HK-2 (cell line): ENCODE measurements around the gene SLAIN1.

Experiments used
- DNase-seq: peaks from one replicate; pipeline ENCODE4 v3.0.0-alpha.2; 2018; ENCODE audit not compliant: unreplicated experiment

The SLAIN1 gene

DNA sequence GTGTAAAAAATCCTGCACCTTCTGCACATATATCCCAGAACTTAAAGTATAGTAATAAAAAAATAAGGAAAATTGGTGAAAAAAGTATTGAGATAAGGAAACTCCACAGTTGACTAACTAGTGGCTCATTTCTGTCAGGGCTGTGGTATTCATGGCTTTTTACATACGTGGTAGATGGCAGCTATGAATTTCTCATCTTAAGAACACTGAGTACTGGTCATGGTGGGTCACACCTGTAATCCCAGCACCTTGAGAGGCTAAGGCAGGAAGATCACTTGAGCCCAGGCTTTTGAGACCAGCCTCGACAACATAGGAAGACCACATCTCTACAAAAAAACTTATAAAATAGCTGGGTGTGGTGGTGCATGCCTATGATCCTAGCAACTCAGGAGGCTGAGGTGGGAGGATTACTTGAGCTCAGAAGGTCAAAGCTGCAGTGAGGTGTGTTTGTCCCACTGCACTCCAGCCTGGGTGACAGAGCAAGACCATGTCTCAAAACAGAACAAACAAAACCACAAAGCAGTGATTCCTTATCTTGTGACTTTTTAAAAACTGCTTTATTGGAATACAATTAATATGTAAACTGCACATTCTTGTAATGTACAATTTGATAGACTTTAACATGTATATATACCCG is 16.8 kb downstream of the SLAIN1 start:
- DNase-seq, result no peak

DNA sequence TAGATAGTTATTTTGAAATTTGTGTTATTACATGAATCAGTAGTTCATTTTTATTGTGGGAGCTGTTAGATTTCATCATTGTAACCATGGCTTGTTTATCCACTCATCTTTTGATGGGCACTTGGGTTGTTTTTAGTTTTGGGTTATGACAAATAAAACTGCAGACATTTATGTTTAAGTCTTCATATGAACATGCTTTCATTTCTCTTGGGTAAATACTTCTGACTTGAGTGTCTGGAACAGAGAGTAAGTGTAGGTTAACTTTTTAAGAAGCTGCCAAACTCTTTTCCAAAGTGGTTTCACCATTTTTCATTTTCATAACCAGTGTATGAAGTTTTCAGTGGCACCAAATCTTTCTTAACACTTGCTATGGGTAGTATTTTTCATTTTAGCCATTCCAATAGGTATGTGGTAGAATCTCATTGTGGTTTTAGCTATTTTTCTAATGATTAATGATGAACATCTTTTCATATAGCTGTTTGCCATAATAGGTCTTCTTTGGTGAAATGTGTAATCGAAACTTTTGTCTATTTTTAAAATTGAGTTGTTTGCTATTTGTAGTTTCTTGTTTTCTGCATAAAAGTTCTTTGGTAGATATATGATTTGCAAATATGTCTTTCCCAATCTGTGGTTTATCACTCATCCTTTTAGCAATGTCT is 17.9 kb downstream of the SLAIN1 start:
- no peak for DNase-seq

DNA sequence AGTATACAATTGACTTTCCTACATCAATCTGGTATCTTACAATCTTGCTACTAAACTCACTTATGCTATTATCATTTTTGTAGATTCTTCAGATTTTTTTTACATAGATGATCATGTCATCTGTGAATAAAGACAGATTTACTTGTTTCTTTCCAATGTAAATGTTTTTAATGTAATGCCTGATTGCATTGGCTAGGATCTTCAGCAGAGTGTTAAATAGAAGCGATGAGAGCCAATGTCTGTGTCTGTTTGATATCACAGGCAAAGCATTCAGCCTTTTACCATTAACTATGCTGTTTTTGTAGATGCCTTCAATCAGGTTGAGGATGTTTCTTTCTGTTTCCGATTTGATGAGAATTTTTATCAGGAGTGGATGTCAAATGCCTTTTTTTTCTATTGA is 19.2 kb downstream of the SLAIN1 start:
- DNase-seq, result no peak

DNA sequence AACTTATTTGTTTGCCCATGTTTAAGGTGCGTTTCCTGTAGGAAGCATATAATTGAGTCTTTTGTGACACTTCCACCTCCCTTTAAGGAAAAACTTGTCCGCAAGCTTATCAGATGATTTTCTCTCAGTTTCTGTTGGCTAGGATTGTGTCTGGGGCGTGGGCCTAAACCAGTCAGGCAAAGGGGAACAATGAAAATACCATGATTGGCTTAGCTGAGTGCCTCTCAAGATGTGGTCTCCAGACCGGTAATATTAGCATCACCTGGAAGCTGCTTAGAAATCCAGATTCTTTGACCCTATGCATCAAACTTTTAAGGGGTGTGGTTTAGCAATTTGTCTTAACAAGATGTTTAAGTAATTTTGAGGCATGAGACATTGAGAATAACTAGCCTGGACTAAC is 20.0 kb downstream of the SLAIN1 start:
- no peak for DNase-seq

DNA sequence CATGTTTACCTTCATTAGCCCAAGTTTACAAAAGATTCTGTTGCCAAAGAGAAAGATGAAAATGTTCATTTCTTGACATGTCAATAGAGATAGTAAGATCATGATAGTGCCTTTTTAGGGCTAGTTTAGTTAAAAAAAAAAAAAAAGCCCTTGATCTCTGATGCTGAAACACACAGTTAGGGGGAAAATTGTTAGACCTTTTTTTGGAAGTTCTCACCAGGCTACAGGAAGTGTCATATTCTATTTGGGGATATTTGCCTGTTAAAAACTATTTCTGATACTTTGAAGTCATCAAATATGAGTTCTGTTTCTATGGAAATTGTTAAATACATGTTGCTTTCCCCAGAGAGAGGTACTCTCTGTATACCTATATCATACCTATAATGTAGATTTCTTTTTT is 21.6 kb downstream of the SLAIN1 start:
- DNase-seq, result no peak

DNA sequence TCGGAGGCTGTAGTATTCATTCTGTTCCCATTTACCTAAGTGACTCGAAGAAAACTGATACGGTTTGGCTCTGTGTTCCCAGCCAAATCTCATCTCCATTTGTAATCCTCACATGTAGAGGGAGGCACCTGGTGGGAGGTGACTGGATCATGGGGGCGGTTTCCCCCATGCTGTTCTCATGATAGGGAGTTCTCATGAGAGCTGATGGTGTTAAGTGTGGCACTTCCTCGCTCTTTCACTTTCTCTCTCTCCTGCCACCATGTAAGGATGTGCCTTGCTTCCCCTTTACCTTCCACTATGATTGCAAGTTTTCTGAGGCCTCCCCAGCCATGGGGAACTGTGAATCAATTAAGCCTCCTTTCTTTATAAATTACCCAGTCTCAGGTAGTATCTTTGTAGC is 23.5 kb downstream of the SLAIN1 start:
- no peak for DNase-seq

DNA sequence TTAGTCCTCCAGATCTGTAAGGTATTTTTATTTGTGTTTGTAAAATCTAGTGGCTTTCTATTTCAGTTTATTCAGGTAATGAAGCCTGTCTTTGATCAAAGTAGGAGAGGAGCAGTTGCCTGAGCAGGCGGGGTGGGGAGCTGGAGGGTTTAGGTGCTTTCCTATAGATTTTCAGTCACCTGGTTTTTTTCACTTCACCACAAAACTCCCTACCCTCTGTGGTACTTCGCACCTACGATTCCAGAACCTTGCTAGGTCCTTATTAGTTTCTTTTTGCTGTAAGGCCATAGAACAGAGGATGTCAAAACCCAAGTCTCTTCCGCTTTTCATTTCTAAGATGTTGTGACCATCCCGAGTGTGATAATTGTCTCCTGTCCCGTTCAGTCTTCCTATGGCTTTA is 26.6 kb downstream of the SLAIN1 start:
- no peak for DNase-seq

DNA sequence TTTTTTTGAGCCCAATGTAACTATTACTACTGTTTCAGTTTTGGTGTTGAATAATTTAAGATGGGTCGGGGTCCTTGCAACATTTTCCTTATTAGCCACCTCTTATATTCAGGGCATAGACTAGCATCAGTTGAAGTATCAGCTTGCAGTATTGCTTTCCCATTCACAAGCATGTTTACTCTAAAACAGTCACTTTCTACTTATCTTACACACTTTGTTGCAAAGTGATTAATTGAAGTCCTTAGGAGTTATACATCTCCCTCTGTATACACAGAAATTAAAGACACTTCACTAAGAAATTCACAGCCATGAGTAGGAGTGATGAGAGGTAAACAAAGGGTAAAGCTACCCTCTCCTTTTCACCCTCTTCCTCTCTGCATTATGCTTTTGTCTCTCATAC is 27.6 kb downstream of the SLAIN1 start:
- DNase-seq, result no peak

DNA sequence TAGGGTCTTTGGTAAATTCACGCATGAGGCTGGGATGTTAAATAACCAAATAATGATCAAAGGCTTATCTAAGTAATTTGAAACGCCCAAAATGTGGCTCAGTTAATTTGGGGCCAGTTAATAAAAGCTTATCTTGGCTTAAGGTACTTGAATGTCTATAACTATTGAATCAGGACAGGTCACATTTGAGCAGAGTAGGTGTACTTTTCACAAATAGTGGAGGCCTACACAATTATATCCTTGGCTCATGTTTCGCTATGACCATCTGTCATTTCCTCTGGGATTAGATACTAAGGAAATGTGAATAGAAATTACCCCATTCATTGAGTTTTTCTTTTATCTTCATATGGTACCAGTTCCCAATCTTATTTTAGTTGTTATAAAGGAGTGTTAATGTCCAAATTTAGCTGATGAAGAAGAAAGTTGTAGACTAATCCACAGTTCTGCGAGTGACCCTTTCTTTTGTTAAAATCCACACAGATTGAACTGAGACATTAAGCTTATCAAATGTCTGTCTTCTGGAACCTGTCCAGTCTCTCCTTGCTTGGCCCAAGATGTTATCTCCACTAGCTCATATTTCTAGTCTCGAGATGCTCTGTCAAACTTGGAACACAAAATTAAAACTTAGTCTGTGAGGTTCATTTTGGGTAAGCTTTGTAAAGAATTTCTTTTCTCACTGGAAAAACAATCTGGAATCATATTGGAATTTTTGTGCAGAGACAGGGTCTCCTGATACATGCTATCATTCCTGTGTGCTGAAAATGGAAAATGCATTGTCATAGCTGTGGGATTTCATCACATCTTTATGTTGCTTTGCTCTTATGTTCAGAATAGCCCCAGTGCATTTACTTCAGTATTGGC is 31.0 kb downstream of the SLAIN1 start:
- no peak for DNase-seq

DNA sequence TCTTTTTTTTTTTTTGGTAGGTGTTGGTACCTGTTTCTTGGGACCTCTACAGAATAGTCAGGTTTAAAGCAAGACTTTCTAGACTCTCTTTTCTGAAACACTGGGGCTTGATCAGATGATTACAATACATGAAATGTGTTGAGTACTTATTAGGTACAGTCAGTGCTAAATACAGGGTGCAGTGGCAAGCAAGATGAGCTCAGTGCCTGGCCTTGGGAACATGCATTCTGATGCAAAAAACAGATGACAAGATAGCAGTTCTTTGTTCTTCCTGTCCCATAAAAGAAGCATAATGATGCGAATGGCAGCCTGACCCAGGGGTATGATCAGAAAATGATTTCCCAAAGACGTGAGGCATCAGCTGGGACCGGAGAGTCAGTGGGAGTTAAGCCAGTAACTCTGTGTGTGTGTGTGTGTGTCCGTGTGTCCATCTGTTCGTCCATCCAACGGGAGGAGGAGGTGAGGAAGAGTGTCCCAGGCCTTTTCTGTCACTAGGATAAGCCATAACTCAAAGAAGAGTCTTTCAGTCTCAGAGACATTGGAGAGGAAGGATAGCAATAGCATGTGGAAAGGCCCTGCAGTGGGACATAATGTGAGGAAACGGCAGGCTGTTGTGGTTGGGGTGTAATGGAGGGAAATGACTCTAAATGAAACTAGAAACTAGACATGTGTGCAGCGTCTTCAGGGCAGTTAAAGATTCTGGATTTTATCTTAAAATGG is 32.2 kb downstream of the SLAIN1 start:
- no peak for DNase-seq

DNA sequence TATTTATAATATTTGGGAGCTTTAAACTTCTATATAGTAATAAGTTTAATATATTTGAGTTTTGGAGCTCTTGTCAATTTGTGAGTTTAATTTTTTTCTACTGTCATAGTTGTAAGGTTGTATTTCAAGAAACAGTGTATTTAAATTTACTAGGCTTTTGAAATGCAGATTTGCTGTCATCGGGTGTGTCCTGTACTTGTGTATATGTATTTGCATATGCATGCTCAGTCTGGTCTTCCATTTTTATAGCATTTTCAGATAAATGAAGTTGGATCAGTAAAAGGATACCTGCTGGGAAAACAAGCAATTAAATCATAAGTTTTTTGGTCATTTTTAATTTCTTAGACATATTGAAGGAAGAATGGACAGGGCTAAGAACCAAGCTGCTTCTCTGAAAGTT is 33.1 kb downstream of the SLAIN1 start:
- no peak for DNase-seq

DNA sequence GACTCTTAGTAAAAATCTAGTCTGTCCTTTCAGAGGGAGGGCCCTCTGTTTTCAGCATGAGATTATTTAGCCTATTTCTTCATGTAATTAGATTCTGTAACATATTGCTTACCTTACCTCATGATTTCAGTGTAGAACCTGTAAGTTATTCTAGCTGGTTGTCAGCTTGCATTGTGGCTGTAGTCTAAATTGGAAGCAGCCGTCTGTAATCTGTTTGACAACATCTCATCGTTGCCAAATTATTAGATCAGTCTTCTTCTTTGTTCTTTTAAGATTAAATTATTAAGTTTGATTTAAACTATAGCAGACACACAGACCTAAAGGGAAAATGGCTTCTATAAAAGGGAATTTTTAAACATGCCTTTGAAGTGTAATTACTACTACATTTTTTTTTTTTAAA is 34.8 kb downstream of the SLAIN1 start:
- no peak for DNase-seq

DNA sequence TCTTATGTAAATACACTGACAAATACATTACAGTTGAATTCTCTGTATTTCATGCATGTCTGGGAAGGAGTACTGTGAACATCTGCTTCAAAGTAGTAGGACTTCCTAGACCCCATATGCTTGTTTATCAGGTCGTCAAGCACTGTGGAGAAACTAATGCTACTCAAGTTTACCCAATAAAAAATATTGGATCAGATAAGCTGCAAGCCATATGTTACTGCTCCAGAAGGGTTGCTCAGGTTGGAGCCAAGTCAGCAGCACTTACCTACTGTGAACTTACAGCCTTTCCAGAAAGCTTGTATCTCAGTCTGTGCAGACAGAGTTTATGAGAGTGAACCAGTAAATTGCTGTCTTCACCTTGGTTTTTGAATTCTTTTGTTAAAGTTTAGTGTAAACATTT is 36.2 kb downstream of the SLAIN1 start:
- DNase-seq, result no peak

DNA sequence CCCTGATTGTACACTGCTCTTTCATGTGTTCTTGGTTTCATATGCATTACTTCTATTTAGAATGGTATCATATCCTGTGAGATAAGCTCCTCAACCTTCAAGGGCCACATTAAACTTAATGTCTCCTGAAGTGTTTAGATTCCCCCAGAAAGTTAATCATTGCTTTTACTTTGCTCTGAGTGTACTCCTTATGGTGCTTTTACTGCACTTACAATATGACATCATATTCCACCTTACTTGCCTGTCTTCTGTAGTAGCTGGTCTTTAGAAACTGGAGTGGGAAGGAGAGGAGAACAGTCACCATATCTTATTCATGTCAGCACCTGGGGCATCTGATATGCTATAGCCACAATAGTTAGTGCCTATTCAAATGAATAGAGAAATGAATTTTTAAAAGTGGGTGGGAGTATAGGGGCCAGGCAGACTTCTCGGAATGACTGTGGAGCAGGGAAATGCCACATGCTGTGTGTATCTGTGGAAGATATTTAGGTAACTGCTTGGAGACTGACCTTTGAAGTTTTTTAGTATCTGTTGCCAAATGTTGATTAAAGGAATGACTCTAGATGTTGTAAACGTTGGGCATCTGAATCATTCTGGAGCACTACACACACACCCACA is 40.2 kb downstream of the SLAIN1 start:
- no peak for DNase-seq

DNA sequence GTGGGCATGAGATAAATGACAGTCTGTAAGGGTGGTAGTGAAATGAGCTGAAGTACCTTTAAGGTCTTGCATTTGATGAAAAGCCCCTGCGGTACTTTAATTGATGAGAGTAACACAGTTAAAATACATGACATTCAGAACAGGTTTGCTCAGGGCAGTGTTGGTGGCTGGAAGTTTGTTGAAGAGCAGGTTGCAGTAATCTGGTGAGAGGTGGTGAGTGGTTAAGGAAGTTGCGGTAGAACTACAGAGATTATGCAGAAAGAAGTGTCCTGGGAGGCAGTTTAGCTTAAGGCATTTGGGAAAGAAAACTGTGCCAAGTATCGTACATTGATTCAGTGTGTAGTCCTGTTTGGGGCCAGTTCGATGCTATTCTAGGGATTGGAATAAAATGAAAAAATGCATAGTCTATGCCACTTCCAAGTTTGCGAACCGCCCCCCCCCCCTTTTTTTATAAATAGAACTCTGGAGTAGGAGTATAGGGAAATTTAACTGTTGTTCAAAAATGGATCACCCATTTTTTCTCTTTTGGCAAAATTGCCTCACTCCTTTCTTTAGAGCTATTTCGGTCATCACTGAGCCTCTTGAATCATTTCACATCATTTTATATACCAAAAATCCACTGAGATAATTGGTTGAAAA is 42.7 kb downstream of the SLAIN1 start:
- DNase-seq, result no peak

DNA sequence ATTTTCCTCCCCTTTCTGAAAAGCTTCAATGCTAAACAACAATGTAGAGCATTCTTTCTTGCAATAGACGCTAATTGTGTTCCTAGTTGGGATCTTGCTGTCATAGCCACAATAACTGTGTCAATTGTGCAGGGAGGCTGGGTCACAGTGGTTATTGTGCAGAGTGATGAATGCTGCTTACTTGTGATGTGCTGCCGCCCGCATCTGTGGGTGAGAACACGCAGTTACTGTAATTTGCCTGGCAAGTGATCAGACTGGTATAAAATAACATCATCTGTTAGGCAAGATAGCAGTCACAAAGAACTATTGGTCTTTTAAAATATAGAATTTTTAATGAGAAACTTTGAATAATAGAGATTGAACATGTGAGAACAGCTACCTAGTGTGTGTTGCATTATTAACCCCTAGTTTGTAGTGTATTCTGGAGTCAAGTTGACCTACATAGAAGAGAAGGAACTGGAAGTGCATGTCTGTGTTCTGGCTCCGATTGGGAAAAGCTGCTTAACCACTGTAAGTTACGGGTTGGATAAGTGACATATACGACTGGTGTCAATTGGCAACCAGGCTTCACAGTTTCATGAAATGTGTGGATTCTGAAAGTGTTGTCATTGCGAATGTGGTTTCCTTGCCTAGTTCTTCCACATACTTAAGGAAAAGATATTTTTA is 43.6 kb downstream of the SLAIN1 start:
- no peak for DNase-seq

DNA sequence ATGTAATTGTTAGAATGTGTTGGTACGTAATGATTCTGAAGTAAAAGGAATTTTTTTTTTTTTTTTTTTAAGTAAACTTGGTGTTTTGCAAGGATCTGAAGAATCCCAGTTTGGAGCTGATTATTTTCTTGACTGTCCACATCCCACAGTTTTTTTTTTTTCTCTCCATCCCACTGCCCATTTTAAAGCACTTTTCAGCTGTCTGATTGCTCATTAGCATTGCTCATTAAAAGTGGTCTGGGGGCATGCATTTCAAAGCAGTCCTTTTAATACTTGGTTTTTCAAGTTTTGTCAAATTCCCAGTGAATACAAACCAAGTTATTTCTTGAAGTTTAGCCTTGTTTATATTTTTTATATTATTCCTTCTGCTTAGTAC is 44.1 kb downstream of the SLAIN1 start:
- DNase-seq, result no peak

DNA sequence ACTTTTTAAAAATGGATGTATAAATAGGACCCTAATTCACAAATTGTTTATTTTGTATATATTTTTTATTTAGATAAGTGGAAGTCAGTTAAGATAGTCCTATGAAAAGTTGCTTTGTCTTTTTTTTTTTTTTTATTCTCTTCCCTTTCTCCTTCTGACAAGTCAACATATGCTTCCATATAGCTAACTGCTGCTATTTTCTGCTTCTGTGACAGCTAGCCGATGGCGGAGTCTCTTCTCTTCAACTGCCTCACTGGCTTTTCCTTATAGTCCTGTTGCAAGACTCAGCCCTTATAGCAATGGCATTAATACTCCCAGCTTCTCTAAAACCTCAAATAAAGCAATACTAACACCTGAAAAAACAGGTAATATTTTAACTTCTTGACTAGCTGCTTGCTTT is 45.3 kb downstream of the SLAIN1 start:
- DNase-seq, result no peak

DNA sequence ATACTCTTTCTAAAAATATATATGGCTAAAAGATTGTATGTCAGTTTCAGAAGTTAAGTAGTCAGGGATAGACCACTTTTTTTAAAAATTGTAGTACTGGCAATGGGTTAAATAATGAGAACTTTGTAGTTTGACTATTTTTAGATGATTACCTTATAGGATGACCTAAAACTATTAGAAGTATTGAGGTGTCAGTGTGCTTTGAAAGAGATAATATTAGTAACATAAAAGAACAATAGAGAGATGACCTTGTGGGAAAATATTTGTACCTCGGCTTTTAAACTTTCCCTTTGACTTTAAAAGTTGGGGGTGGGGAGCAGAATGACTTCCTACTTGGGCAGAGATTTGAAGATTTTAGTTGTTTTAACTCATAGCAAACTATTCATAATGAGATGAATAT is 48.3 kb downstream of the SLAIN1 start:
- DNase-seq, result no peak

DNA sequence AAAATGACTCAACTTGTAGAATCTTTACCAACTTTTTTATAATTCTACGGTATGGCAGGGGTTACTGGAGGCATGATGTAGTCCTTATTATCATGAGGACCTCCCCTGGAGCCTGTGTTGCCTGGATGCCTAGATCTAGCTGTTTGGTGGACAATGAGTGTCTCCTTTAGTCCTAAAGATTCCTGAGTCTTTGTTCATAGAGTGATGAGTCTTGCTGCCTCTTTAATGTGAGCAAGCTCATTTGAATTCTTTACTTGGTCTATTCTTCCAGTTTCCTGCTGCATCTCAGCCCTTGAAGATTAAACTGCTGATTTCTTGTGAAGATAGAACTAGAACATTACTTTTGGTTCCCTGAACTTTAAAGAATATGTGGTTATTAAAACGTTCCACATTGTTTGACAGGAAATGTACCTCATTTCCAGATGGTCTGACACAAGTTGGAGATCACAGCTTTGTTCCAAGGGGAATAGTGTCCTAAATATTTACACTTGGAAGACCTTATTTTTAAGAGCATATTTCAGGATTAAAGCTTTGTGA is 51.9 kb downstream of the SLAIN1 start:
- no peak for DNase-seq
